Astrocyte of the spinal cord (primary cell): Measurements from ENCODE around the gene SLC38A10.

Experiments used
- DNase-seq: peaks from one replicate; pipeline ENCODE4 v3.0.0; 2011; ENCODE audit warnings: low read depth, low spot score
- H3K4me3 ChIP-seq: 2 replicates; pipeline ENCODE4 v1.5.1; 2011; ENCODE audit warnings: low read depth, mild to moderate bottlenecking, low read length, moderate library complexity
- CTCF ChIP-seq: IDR thresholded peaks from 2 replicates; pipeline ENCODE4 v1.5.1; 2012; ENCODE audit warnings: low read depth, mild to moderate bottlenecking, low read length, inconsistent platforms
- in situ Hi-C: cut with HindIII; loops from 2 replicates; pipeline ENCODE4 v1.10.0; 2017; ENCODE audit warnings: low sequenced_read_pairs

Gene SLC38A10

DNA sequence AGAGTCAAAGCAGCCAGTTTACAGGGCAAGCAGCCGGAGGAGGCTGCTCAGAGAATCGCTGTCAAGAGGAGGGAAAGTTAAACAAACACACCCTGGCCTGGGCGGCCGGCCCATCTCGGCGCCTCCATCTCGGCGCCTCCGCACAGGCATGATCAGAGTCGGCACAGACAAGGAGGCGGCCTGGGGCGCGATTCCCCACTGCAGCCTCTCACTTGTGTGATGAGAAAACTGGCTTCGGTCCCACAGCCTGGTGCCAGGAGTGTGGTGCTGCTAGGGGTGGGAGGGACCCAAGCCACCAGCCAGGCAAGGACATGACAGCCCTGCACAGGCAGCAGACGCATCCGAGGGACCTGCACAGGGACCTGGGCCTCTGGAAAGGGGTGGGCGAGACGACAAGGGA, 17.7 kb downstream of the SLC38A10 start:
- no peak for TF ChIP-seq CTCF
- H3K4me3 ChIP-seq = no peak overlapping the region
- no peak for DNase-seq
- in situ Hi-C loops = no loop called here

DNA sequence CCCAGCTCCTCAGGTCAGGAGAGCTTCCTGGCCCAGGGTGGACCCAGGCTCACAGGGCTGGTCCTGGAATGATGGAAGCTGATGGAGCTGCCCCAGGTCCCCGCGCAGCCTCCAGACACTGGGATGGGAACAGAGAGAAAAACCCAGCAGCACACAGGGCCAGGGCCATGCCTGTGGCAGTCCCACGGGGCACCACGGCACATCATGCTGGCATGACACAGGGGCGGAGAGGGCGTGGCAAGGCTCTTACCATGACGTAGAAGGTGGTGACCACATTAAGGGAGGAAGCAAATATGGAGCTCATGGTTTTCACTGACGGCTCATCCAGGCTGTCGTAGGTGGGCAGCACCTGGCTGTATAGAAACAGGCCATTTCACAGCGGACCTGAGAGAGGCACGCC, 18.3 kb downstream of the SLC38A10 start:
- no peak for DNase-seq
- TF ChIP-seq CTCF = no peak
- H3K4me3 ChIP-seq = no peak overlapping the region
- in situ Hi-C loops = no loop called here

DNA sequence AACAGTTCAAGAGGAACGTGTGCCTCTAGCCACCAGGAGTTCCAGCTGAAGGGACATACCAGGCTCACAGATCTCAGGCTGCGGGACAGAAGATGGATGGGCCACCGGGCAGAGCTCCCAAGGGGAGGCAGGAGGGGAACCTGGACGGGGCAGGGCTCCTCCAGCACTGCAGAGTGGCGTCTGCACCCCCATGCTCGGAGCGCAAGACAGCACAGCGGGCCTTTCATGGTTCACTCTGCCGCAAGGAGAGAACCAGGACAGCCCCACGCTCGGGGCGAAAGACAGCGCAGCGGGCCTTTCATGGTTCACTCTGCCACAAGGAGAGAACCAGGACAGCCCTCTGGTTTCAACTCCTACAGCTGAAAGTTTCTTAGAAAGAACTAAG, 20.6 kb downstream of the SLC38A10 start:
- no peak for TF ChIP-seq CTCF

GRCh38 chr17:81273698-81274470, 21.2 kb downstream of the SLC38A10 start:
- no peak for TF ChIP-seq CTCF
- no peak for DNase-seq
- no peak overlapping the region for H3K4me3 ChIP-seq
- in situ Hi-C loops = no loop called here

More for the DNA sequence above, 20.6 kb downstream of the SLC38A10 start:
- DNase-seq = no peak
- no peak overlapping the region for H3K4me3 ChIP-seq
- in situ Hi-C loops = no loop called here

DNA sequence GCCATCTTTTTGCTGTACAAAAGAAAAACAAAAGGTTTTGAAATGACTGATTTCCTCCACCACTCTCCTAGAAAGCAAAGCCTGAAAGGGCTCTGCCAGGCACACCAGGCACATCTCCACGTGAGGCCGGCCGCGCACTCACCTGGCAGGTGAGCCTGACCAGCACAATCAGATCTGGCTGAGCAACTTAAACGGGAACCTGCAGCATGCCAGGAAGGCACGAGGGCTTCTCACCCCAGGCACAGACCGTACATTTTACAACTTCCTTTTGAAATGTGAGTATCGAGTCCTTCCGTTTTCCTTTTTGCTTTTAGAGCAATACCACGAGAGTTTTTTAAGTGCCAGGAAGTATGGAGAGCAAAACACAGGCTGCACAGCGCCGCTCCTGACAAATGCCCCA, 22.5 kb downstream of the SLC38A10 start:
- no peak for TF ChIP-seq CTCF
- no peak overlapping the region for H3K4me3 ChIP-seq
- DNase-seq = no peak
- in situ Hi-C loops = no loop called here

DNA sequence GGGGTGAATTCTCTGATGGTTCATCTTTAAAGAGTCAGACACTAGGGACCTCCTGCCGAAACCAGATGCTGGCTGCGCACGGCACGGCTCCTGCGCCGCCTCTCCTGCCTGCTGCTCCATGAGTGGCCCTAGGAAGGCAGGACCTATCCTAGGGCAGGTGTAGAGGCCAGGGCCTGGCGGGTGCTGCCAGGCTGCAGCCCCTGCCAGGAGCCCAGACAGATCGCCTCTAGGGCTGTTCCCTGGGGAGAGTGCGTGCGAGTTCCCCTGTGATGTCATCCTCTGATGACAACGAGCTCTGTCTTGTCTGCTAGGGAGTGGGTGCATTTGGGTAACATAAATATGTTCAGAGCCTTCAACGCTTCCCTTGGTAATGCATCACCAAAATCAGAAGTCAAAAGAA, 23.9 kb downstream of the SLC38A10 start:
- no peak overlapping the region for H3K4me3 ChIP-seq
- no peak for DNase-seq
- TF ChIP-seq CTCF = no peak
- in situ Hi-C loops = no loop called here

- no peak for DNase-seq
- in situ Hi-C loops = no loop called here
- TF ChIP-seq CTCF = no peak
- H3K4me3 ChIP-seq = no peak overlapping the region
Measured at GRCh38 chr17:81270279-81270678, 24.8 kb downstream of the SLC38A10 start.
